Liver (tissue), 9 donors: ENCODE results near the gene OR4C45. TPM values are rescaled to one million over a fixed set of nuclear protein-coding genes. Genes with fewer than 3 reads are reported as not detected.

Experiments
- DNase-seq: peaks from one replicate; pipeline ENCODE4 v3.0.0-alpha.2; 2017; ENCODE audit warnings: low spot score
- H3K27ac ChIP-seq, 2 donors: one replicate each; pipeline ENCODE4 v1.7.0; 2013; ENCODE audit warnings: inconsistent platforms in 2 of 2, low read length in 2 of 2, control low read depth in 1 of 2, low read depth in 1 of 2, mild to moderate bottlenecking in 1 of 2
- H3K27me3 ChIP-seq, 4 donors: one replicate each; pipeline versions ENCODE4 v1.6.1 to v1.7.0; 2013; ENCODE audit warnings: low read length in 3 of 4, inconsistent platforms in 1 of 4, mild to moderate bottlenecking in 1 of 4, moderate library complexity in 1 of 4; ENCODE audit not compliant: control insufficient read depth in 4 of 4, insufficient read depth in 4 of 4
- H3K36me3 ChIP-seq, 4 donors: one replicate each; pipeline versions ENCODE4 v1.6.1 to v1.7.0; 2013; ENCODE audit warnings: low read length in 3 of 4, mild to moderate bottlenecking in 3 of 4, low read depth in 1 of 4, moderate library complexity in 1 of 4; ENCODE audit not compliant: control insufficient read depth in 4 of 4, insufficient read depth in 3 of 4
- H3K4me1 ChIP-seq, 4 donors: one replicate each; pipeline versions ENCODE4 v1.6.1 to v1.7.0; 2013; ENCODE audit warnings: low read length in 3 of 4, mild to moderate bottlenecking in 3 of 4, moderate library complexity in 1 of 4; ENCODE audit not compliant: control insufficient read depth in 4 of 4, insufficient read depth in 4 of 4
- H3K4me3 ChIP-seq, 3 donors: one replicate each; pipeline versions ENCODE4 v1.6.1 to v1.7.0; 2013; ENCODE audit warnings: low read length in 3 of 3, control low read depth in 1 of 3, low read depth in 1 of 3, mild to moderate bottlenecking in 1 of 3
- H3K9ac ChIP-seq, 2 donors: one replicate each; pipeline ENCODE4 v1.7.0; 2013; ENCODE audit warnings: low read length in 2 of 2, mild to moderate bottlenecking in 2 of 2, moderate library complexity in 2 of 2, control low read depth in 1 of 2, low read depth in 1 of 2
- H3K9me3 ChIP-seq, 4 donors: one replicate each; pipeline versions ENCODE4 v1.6.1 to v1.7.0; 2013; ENCODE audit warnings: low read length in 3 of 4; ENCODE audit not compliant: control insufficient read depth in 4 of 4
- RAD21 ChIP-seq, 2 donors: IDR thresholded peaks; 2 replicates each; pipeline ENCODE4 v1.6.1; 2016; ENCODE audit warnings: antibody characterized with exemption in 2 of 2, mild to moderate bottlenecking in 2 of 2
- polyA plus RNA-seq, 2 donors: library from polyadenylated mRNA; stranded (reverse) in 1 of 2; unstranded in 1 of 2; fragments of 200-250 nt in 1 of 2; fragments of >200 nt in 1 of 2; fragmentation: Nextera tagmentation in 1 of 2; extraction: Ambion mirVana in 1 of 2; gene quantifications; one replicate each; pipeline versions ENCODE4 v1.2.1 to v1.2.3, GENCODE V29; 2013 to 2015
- total RNA-seq, 2 donors: library from RNA; depleted of rRNA; stranded (reverse); fragments of >200 nt; gene quantifications; one replicate each; pipeline ENCODE4 v1.2.3, GENCODE V29; 2014
- donor health status: healthy.
- donor health status: healthy.
- donor health status: healthy.
- donor health status: healthy.
- donor health status: healthy.

Gene OR4C45
- total and polyA plus RNA-seq, 4 donors = not detected

DNA sequence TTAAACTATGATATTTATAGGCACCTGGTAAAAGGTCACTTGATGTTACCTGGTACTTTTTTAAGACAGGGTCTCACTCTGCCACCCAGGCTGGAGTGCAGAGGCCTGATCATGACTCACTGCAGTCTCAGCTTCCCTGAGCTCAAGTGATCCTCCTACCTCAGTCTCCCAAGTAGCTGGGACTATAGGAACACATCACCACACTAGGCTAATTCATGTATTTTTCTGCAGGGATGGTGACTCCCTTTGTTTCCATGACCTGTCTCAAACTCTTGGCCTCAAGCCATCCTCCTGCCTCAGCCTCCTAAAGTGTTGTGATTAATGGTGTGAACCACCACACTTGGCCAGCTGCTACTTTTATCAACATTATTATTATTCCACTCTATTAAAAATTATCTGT, 47.6 kb downstream of the OR4C45 start:
- H3K4me1 ChIP-seq = no peaks in the 10 kb centered on the region
- H3K27me3 ChIP-seq = no peaks in the 10 kb centered on the region
- H3K9me3 ChIP-seq = peaks cover 0 to 7% (median 0%) of the 10 kb centered on the region in 4 donors
- H3K27ac ChIP-seq = no peak overlapping the region
- no peak for DNase-seq
- TF ChIP-seq RAD21 (IDR thresholded peaks at IDR 0.05) = no peak
- no peak overlapping the region for H3K4me3 ChIP-seq
- no peak overlapping the region for H3K9ac ChIP-seq
- no peaks in the 10 kb centered on the region for H3K36me3 ChIP-seq

Other genes with a start within 250 kb of the OR4C45 start
- not detected for gene OR4C13, start 80.5 kb upstream of the OR4C45 start, total RNA-seq
- not detected for gene OR4C13, start 80.5 kb upstream of the OR4C45 start, polyA plus RNA-seq
- gene OR4C12, start 50.3 kb upstream of the OR4C45 start, total RNA-seq = not detected
- not detected for gene OR4C12, start 50.3 kb upstream of the OR4C45 start, polyA plus RNA-seq